Inflammatory macrophage treated with lipopolysaccharide for 1 hour (primary cell): ENCODE measurements around the gene LAMA2.

ENCODE experiments used
- DNase-seq, 2 donors: peaks; one replicate each; pipeline ENCODE4 v3.0.0-alpha.2; 2020 to 2022

The LAMA2 gene

GRCh38 chr6:129089357-129089756, 206.4 kb downstream of the LAMA2 start:
- no peak for DNase-seq

DNA sequence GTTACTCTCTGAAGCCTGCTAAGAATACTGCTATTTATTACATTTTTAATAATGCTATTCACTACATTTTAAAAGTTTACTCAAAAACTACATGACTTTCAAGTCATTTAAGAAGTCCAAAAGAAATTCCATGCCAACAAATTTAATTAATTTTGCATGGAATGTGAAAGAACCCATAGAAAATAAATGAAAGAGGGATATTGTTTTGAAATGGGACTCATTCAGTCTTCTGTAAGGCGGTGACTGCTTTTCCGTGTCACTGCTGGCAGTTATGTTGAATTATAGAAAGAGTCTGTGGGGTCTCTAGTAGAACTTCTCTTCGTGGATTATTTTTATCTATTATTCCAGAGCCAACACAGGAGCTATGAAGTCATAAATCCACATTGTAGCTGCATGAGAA, 211.2 kb downstream of the LAMA2 start:
- no peak for DNase-seq

GRCh38 chr6:129096651-129097290, 213.8 kb downstream of the LAMA2 start:
- DNase-seq = no peak

DNA sequence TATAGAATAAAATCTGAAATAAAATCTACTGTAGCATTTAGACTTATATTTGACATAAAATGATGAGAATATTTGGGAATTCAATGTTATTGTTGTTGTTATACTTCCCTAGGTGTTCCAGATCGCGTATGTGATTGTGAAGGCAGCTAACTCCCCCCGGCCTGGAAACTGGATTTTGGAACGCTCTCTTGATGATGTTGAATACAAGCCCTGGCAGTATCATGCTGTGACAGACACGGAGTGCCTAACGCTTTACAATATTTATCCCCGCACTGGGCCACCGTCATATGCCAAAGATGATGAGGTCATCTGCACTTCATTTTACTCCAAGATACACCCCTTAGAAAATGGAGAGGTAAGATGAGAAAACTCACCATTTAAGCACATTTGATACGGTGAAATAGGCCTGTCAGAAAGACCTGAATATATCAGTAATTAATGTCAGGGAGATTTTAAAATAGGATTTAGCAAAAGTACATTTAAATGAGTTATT, 215.2 kb downstream of the LAMA2 start:
- DNase-seq = no peak

DNA sequence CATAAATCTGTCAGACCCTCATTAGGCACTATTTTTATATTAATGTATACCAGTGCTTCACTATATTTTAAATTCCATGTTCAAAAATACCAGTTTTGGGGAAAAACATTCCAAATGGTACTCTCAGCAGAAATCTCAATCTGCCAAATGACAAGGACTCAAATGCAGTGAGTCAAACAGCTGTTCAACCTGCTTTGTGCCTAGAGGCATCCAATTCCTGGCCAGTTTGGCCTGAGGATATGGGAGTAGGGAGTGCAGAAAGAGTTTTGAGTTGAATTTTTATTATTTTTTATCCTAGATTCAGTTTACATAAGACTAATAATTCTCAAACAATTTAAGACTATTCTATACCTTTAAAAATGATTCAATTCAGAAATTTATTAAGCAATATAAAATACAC, 216.8 kb downstream of the LAMA2 start:
- no peak for DNase-seq

- no peak for DNase-seq
These were observed 217.2 kb downstream of the LAMA2 start for GRCh38 chr6:129100164-129100563.

GRCh38 chr6:129102741-129103140, 219.8 kb downstream of the LAMA2 start:
- no peak for DNase-seq

GRCh38 chr6:129104131-129104530, 221.2 kb downstream of the LAMA2 start:
- DNase-seq = no peak

DNA sequence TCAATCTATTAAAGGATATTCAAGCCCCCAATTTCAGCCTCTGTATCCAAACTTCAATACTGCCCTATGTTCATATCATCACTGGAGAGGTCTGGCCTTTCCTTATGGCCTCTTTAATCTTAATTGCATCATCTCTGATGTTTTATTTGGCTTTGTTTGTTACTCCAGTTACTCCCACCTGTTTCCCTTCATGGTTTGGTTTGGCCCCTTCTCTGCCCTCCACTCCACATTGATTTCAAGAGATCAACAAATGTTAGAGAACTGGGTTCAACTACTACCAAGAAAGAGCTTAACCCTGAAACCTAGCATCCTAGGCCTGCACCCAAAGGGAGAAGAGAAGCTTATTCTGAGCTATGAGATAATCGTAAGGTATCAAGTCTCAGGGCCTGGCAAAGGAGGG, 221.6 kb downstream of the LAMA2 start:
- DNase-seq = no peak

DNA sequence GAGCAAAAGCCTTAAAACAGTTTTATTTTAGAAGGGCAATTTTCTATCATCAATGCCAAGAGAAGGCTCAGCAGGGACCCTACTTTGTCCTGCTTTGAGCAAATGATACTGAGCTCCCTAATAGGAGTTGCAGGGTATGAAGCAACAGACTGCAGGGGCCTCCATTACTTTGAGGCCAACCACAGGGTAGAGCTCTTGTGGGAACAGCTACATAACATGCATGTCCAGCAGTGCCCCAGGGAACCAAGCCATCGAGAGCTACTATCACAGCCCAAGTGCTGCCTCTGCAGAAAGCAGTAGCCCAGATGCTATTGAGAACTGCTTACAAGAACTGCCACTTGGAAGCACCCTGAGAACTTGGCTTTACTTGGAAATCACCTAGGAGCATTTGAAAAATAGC, 222.1 kb downstream of the LAMA2 start:
- no peak for DNase-seq

GRCh38 chr6:129105793-129106192, 222.9 kb downstream of the LAMA2 start:
- DNase-seq = no peak

DNA sequence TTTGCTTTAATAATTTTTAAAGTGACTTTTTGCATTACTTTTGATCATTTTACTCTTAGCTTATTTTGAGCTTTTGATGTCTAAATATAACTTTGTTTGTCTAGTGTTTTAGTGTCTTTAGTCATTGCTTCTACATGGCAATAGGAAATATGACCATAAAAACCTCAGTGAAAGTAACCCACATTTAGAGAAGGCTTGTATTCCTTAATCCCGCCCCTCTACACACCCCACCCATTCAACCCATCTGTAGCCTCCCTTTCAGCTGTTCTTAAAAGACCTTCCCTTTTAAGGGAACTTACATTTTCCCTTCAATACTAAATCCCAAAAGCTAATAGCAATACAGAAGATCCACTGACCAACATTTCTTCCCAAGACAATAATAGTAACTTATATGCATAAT, 225.4 kb downstream of the LAMA2 start:
- DNase-seq = no peak

- DNase-seq = no peak
These were observed 227.9 kb downstream of the LAMA2 start for GRCh38 chr6:129110690-129111343.

DNA sequence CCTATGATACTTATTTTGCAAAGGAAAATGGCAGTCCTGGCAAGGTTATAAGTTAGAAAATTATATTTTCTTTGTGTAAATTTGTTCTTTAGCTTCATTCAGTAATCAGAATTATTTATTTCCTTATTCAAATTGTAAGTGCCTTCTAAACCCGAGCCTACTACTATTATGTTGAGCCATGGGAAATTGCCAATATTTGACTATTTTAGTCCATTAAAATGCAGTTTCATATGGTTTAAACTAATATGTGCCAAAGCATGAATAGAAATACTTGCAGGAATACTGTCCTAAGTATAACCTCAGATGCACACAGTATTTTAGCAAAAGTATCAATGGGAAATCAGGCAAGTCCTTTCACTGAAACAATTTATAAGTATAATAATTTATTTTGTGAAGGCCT, 228.4 kb downstream of the LAMA2 start:
- DNase-seq = no peak

- DNase-seq = no peak
These were observed 228.9 kb downstream of the LAMA2 start for GRCh38 chr6:129111853-129112252.

- no peak for DNase-seq
These were observed 229.7 kb downstream of the LAMA2 start for GRCh38 chr6:129112591-129112990.

DNA sequence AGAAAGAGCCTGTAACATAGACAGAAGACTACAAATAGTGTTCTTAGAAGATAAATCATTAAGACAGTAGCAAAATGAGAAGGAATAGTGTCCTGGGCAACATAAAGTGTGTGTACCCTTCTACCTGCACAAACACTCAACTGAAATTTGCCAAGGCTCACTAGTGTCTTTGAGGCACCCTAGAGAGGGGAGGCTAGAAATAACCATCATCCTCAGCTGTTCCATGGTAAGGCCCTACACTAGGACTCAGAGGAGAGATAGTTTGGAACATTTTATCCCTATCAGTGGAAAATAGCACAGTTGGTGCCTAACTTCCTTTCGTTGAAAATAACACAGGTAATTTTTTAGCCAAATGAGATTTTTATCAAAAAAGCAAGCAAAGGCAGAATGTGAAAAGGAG, 230.7 kb downstream of the LAMA2 start:
- no peak for DNase-seq

DNA sequence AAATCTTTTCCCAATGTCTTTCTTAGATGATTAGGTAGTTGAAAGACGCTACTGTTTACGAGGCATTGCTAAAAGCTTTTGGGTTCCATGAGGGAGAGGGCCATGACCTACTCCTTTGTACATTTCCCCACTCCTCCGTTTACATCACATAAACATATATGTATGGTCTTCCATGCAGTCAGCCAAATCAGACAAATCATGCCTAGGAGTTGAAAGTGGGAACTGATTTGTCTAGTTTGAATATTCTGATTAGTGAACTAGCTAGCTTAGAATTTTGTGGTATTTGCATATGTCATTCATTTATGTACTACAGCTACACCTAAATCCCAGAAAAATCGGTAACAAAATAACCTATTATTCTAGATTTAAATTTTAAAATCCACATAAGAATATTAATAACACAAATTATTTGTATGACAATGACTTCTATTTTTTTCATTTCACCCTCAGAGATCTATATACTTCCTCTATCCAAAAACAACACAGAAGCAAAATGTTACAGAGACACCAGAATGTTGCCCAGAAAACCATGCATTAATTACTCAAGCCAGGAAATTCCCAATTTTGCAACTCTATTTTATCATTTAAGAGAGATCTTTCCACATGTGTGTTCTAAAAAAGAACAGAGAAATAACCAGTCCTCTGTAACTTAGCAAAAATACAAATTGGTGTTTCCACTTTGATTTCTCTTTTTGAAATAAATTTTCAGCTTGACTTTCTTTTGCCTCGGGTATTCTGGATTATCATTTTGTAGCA, 231.9 kb downstream of the LAMA2 start:
- DNase-seq = peak; percentile 19 to 53

GRCh38 chr6:129115471-129115870, 232.5 kb downstream of the LAMA2 start:
- DNase-seq = no peak

GRCh38 chr6:129117355-129117754, 234.4 kb downstream of the LAMA2 start:
- no peak for DNase-seq

DNA sequence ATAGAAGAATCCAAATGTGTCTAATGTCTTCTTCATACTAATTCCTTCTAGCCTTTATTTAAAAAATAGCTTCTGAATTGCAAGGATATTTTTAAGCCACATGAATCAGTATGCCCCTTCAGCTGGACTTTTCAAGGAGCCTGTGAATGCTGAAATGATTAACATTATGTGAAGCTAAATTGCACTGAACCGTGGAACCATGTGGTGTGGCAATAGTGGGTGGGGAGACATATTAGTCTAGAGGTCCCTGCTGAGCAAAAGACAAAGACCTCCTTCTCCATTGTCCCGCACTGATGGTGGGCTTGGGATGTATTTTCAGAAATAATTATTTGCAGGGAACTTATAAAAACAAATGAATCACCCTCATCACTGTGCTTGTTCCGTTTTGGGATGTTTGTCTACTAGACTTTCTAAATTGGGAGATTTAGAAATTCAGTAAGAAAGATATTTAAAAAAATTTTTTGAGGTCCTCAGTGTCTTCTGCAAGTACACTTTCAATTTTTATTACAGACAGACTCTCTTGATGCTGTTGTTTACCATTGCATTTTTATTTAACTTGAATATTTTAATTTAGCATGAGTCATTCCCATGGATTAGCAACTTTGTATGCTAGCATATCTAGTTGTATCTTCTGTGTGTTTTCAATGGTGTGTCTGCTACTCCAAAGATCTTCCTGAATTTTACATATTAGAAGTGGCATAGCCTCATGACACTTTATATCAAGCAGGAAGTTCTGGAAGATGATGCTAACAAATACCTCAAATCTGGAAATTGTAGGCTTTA, 238.1 kb downstream of the LAMA2 start:
- DNase-seq = no peak

DNA sequence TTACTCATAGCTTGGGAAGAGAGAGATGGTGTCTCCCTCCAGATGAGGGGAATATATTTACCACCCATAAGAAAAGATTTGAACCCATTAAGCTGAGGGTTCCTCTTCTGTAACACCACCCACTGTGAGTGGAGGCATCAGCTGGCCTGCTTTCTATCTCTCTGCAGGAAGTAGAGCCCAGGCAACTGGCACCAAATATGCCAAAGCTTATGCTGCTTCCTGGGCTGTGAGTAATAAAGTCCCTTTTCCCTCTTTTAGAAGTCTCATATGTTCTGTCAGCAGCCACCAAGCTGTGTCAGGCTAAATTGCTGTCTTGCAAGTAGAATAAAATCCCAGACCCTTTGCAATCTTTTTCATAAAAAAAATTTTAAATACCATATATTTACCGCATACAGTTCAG, 241.4 kb downstream of the LAMA2 start:
- DNase-seq = no peak

DNA sequence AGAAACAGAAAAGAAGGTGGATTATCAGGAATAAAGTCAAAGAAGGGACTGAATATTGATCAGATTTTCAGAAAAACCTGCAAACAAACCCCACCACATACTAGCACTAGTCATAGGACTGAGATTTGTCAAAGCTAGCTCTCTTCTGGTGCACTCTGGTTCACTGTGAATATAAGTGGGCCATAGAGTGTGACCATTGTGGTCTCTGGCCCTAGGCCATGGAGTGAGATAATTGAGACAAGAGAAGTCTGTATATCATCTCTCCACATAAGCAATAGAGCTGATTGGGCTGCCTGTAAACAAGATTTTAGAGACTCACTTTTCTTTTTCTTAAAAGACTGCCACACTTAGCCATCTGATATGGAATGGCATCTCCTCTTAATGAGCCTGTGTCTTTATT, 247.2 kb downstream of the LAMA2 start:
- DNase-seq = no peak
